Measurements from ENCODE around the gene RBBP9.

DNA sequence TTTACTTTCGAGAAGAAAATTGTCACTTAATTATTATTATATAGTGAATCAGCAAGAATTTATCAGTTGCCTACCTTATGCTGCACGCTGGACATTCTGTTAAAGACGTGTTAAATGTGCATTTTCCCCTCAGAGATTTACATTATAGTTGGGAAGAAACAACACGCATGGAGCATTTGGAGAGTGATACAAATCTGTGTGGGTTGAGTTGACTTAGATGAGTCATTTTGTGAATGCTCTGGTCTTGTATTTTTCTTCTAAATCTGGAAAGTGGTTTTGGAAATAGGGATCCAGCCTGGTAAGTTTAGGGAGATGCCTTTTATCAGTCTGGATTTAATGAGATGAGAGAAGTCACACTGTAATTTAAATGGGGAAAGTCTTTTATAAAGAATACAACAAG lies 46.2 kb upstream of the RBBP9 start:
- TF ChIP-seq POLR2A (IDR thresholded peaks at IDR 0.05; ENCODE audit: low read length) = no peak
- TF ChIP-seq GATA1 (IDR thresholded peaks at IDR 0.05; ENCODE audit: low read depth, low read length) = no peak

Data from erythroblast (primary cell).